Neural cell (in vitro differentiated cells): ENCODE results near the gene GOLGA8R. TPM values are rescaled to one million over a fixed set of nuclear protein-coding genes. Genes with fewer than 3 reads are reported as not detected.
"Not testable (repeated sequence)": the region's sequence is repeated elsewhere in the genome, so short reads cannot be mapped to it uniquely, and the experiment has no call there.

Source experiments
- H2AFZ ChIP-seq: fragments of 200-600, 300-800 bp; sonication (generic), shearing (Covaris generic); 2 replicates; pipeline ENCODE4 v1.6.0; 2014; ENCODE audit warnings: low read depth, mild to moderate bottlenecking, antibody characterized with exemption, low read length, moderate library complexity
- H3F3A ChIP-seq: fragments of 200-600 bp; shearing (Covaris generic); 2 replicates; pipeline ENCODE4 v1.6.1; 2016; ENCODE audit warnings: mild to moderate bottlenecking, moderate library complexity, mixed read lengths, antibody characterized with exemption, low read length; ENCODE audit not compliant: insufficient read depth, poor library complexity, severe bottlenecking
- H3K27ac ChIP-seq: fragments of 200-600, 300-800 bp; sonication (generic), shearing (Covaris generic); 2 replicates; pipeline ENCODE4 v1.5.1; 2014; ENCODE audit warnings: mild to moderate bottlenecking, low read length, moderate library complexity
- H3K27me3 ChIP-seq: fragments of 300-800, 200-600 bp; sonication (generic), shearing (Covaris generic); 2 replicates; pipeline ENCODE4 v1.6.0; 2014; ENCODE audit warnings: mild to moderate bottlenecking, low read depth, low read length, moderate library complexity; ENCODE audit not compliant: insufficient read depth
- H3K36me3 ChIP-seq: fragments of 300-800, 200-600 bp; sonication (generic), shearing (Covaris generic); 2 replicates; pipeline ENCODE4 v1.5.1; 2014; ENCODE audit warnings: mild to moderate bottlenecking, antibody characterized with exemption, low read length, moderate library complexity; ENCODE audit not compliant: insufficient read depth
- H3K4me2 ChIP-seq: fragments of 300-800, 200-600 bp; sonication (generic), shearing (Covaris generic); 2 replicates; pipeline ENCODE4 v1.6.0; 2014; ENCODE audit warnings: mild to moderate bottlenecking, low read length
- H3K4me3 ChIP-seq: fragments of 300-800, 200-600 bp; sonication (generic), shearing (Covaris generic); 2 replicates; pipeline ENCODE4 v1.5.1; 2014; ENCODE audit warnings: mild to moderate bottlenecking, low read length, moderate library complexity
- H3K79me2 ChIP-seq: fragments of 200-600 bp; shearing (Covaris generic); replicated peaks from 2 replicates; pipeline ENCODE4 v1.6.0; 2014; ENCODE audit warnings: mild to moderate bottlenecking, low read length, moderate library complexity; ENCODE audit not compliant: insufficient read depth
- H3K9ac ChIP-seq: fragments of 300-800, 200-600 bp; sonication (generic), shearing (Covaris generic); 2 replicates; pipeline ENCODE4 v1.6.1; 2016; ENCODE audit warnings: mild to moderate bottlenecking, low read length, mixed read lengths
- H3K9me2 ChIP-seq: fragments of 200-600 bp; shearing (Covaris generic); 2 replicates; pipeline ENCODE4 v1.6.1; 2016; ENCODE audit warnings: mild to moderate bottlenecking, low read length, mixed read lengths; ENCODE audit not compliant: insufficient read depth
- H3K9me3 ChIP-seq: fragments of 200-600, 300-800 bp; sonication (generic), shearing (Covaris generic); 2 replicates; pipeline ENCODE4 v1.6.1; 2016; ENCODE audit warnings: mild to moderate bottlenecking, mixed run types, low read length, moderate library complexity, mixed read lengths
- H4K20me1 ChIP-seq: fragments of 200-600 bp; shearing (Covaris generic); 2 replicates; pipeline ENCODE4 v1.6.1; 2016; ENCODE audit warnings: mild to moderate bottlenecking, mixed run types; ENCODE audit not compliant: insufficient read depth
- polyA plus RNA-seq: library from polyadenylated mRNA; depleted of rRNA; stranded (reverse); fragments of >200 nt; gene quantifications from 2 replicates; pipeline ENCODE4 v1.2.3, GENCODE V29; 2014
- small RNA-seq, 3 experiments: library from RNA; depleted of rRNA; stranded (forward); fragments of <200 nt; gene quantifications; one replicate each; pipeline ENCODE3, GENCODE V24; 2012

GOLGA8R gene
- polyA plus RNA-seq, 1 donor from 2014 or later, result 0.06 TPM

GRCh38 chr15:30374862-30375261 lies 39.2 kb downstream of the GOLGA8R start:
- H3K4me2 ChIP-seq, H3K9ac ChIP-seq, H3F3A ChIP-seq, H3K79me2 ChIP-seq, H3K27me3 ChIP-seq, H2AFZ ChIP-seq, H3K4me3 ChIP-seq, H3K36me3 ChIP-seq, H3K9me2 ChIP-seq, H3K27ac ChIP-seq, H3K9me3 ChIP-seq, H4K20me1 ChIP-seq: not testable (repeated sequence)

- H3K9me3 ChIP-seq, H3K27ac ChIP-seq, H4K20me1 ChIP-seq, H3K4me3 ChIP-seq, H3K36me3 ChIP-seq, H3K79me2 ChIP-seq, H3K9ac ChIP-seq, H3K27me3 ChIP-seq, H3K9me2 ChIP-seq, H3F3A ChIP-seq, H2AFZ ChIP-seq, H3K4me2 ChIP-seq: not testable (repeated sequence)
These were observed 45.8 kb downstream of the GOLGA8R start for GRCh38 chr15:30368271-30368670.

GRCh38 chr15:30367246-30367645 lies 46.8 kb downstream of the GOLGA8R start:
- not testable (repeated sequence) for H3K9me2 ChIP-seq, H3K79me2 ChIP-seq, H3K9me3 ChIP-seq, H3K4me3 ChIP-seq, H3K36me3 ChIP-seq, H3K27ac ChIP-seq, H3F3A ChIP-seq, H4K20me1 ChIP-seq, H3K9ac ChIP-seq, H3K27me3 ChIP-seq, H2AFZ ChIP-seq, H3K4me2 ChIP-seq

GRCh38 chr15:30361404-30361803 lies 52.7 kb downstream of the GOLGA8R start:
- H3K27me3 ChIP-seq, H3K9ac ChIP-seq, H2AFZ ChIP-seq, H3K36me3 ChIP-seq, H3K9me2 ChIP-seq, H3K4me3 ChIP-seq, H3K27ac ChIP-seq, H3K79me2 ChIP-seq, H4K20me1 ChIP-seq, H3F3A ChIP-seq, H3K4me2 ChIP-seq, H3K9me3 ChIP-seq: not testable (repeated sequence)

GRCh38 chr15:30360990-30361389 lies 53.1 kb downstream of the GOLGA8R start:
- H3K4me2 ChIP-seq, H3K27me3 ChIP-seq, H3K4me3 ChIP-seq, H2AFZ ChIP-seq, H3K27ac ChIP-seq, H3K79me2 ChIP-seq, H3F3A ChIP-seq, H4K20me1 ChIP-seq, H3K9me3 ChIP-seq, H3K9me2 ChIP-seq, H3K36me3 ChIP-seq, H3K9ac ChIP-seq: not testable (repeated sequence)

- not testable (repeated sequence) for H3F3A ChIP-seq, H3K9me2 ChIP-seq, H3K4me2 ChIP-seq, H4K20me1 ChIP-seq, H3K79me2 ChIP-seq, H3K9ac ChIP-seq, H3K36me3 ChIP-seq, H2AFZ ChIP-seq, H3K27ac ChIP-seq, H3K9me3 ChIP-seq, H3K4me3 ChIP-seq, H3K27me3 ChIP-seq
These were observed 59.0 kb downstream of the GOLGA8R start for GRCh38 chr15:30355043-30355442.

Small RNAs within 50 kb of the gene (small RNA-seq; reads per million reads assigned to genes)
- gene AC019322.2, result 0 reads per million in 3 experiments
- 0 to 1.2 (median 0) reads per million in 3 experiments for gene RF00019
- gene RF00096, result 0 to 0.16 (median 0) reads per million in 3 experiments
- 0 reads per million in 3 experiments for gene RN7SL196P

Other genes starting within 250 kb of the GOLGA8R start
- 0.42 and 2.4 TPM in 2 replicates for gene CHRFAM7A, start 20.7 kb downstream of the GOLGA8R start, polyA plus RNA-seq
- gene GOLGA8Q, start 137.8 kb upstream of the GOLGA8R start, polyA plus RNA-seq, result not detected in 2 replicates
- 0.14 TPM in 1 of 2 replicates, not detected in the other for gene GOLGA8H, start 189.8 kb upstream of the GOLGA8R start, polyA plus RNA-seq